Transverse colon (tissue), 4 donors: ENCODE measurements around the gene ZSCAN5A. TPM values are rescaled to one million over a fixed set of nuclear protein-coding genes. Genes with fewer than 3 reads are reported as not detected.
"Not testable (repeated sequence)": the region's sequence is repeated elsewhere in the genome, so short reads cannot be mapped to it uniquely, and the experiment has no call there.

Experiments
- DNase-seq: peaks from one replicate; pipeline ENCODE4 v3.0.0-alpha.2; 2019
- H3K27ac ChIP-seq, 4 donors: fragments of 200-600 bp; sonication (generic); 2 replicates each; pipeline ENCODE4 v1.5.1; 2016 to 2018; ENCODE audit warnings: inconsistent platforms in 4 of 4
- H3K27me3 ChIP-seq: fragments of 200-600 bp; sonication (generic); 2 replicates; pipeline ENCODE4 v1.5.1; 2017; ENCODE audit warnings: inconsistent platforms
- H3K36me3 ChIP-seq, 4 donors: fragments of 200-600 bp; sonication (generic); 2 replicates each; pipeline ENCODE4 v1.5.1; 2017 to 2019; ENCODE audit warnings: inconsistent platforms in 4 of 4
- H3K4me1 ChIP-seq, 4 donors: fragments of 200-600 bp; sonication (generic); 2 replicates each; pipeline ENCODE4 v1.5.1; 2017 to 2020; ENCODE audit warnings: inconsistent platforms in 4 of 4
- H3K4me3 ChIP-seq, 4 donors: fragments of 200-600 bp; sonication (generic); 1 replicate in 1 of 4; 2 replicates in 3 of 4; pipeline versions ENCODE4 v1.5.1 to v1.6.1; 2017 to 2019; ENCODE audit warnings: inconsistent platforms in 4 of 4
- H3K9me3 ChIP-seq, 2 donors: fragments of 200-600 bp; sonication (generic); 2 replicates each; pipeline ENCODE4 v1.5.1; 2017 to 2019; ENCODE audit warnings: inconsistent platforms in 2 of 2
- CTCF ChIP-seq, 5 experiments: fragments of 200-600 bp in 3 of 5; fragments of 450-650 bp in 2 of 5; sonication (generic) in 3 of 5; IDR thresholded peaks; 1 replicate in 2 of 5; 2 replicates in 3 of 5; pipeline ENCODE4 v1.5.1; 2016 to 2017; ENCODE audit warnings: antibody characterized with exemption in 5 of 5, inconsistent platforms in 3 of 5, mild to moderate bottlenecking in 2 of 5, moderate library complexity in 1 of 5
- EP300 ChIP-seq: sonication (generic); formaldehyde crosslinking; IDR thresholded peaks from one replicate; pipeline ENCODE4 v1.6.1; 2017; ENCODE audit warnings: antibody characterized with exemption, low read depth
- POLR2A ChIP-seq: fragments of 450-650 bp; IDR thresholded peaks from one replicate; pipeline ENCODE4 v1.6.1; 2016; ENCODE audit warnings: antibody characterized with exemption, mild to moderate bottlenecking, moderate library complexity
- POLR2AphosphoS5 ChIP-seq, 3 donors: sonication (generic); formaldehyde crosslinking; IDR thresholded peaks; one replicate each; pipeline ENCODE4 v1.6.1; 2016; ENCODE audit warnings: antibody characterized with exemption in 3 of 3
- WGBS, 2 donors: methylation state at CpG; one replicate each; pipeline ENCODE4 v1.1.5; 2018; ENCODE audit warnings: low coverage in 1 of 2; 5-methylcytosine and 5-hydroxymethylcytosine counted together
- in situ Hi-C, 4 donors: fragments of 200-750 bp; cut with MboI; loops; one replicate each; pipeline versions ENCODE4 v1.15.0 to v1.15.1; 2017; ENCODE audit warnings: low sequenced_read_pairs in 3 of 4, low pct_ligation_motif_present in 1 of 4, low pct_unique_long_range_greater_than_20kb in 1 of 4
- intact Hi-C: fragments of 100-400 bp; cut with DNase I; formaldehyde crosslinking; loops from one replicate; pipeline ENCODE4 v1.15.1; 2023; ENCODE audit warnings: low total_unique reads
- total RNA-seq, 4 donors: library from RNA; depleted of rRNA; stranded (reverse); fragments of >200 nt; gene quantifications; one replicate each; pipeline ENCODE4 v1.1.0, GENCODE V29; 2016

Gene ZSCAN5A
- total RNA-seq, 4 donors from 2014 or later = 8.2 to 15.2 (median 12.6) TPM

GRCh38 chr19:56341948-56342347, 27.3 kb upstream of the ZSCAN5A start:
- Histone ChIP-seq H3K9me3 (peaks cover 0 to 4% of the 10 kb centered on the region in 2 donors), H3K36me3 (no peaks in the 10 kb centered on the region), H3K4me1 (no peaks in the 10 kb centered on the region), H3K27ac (no peak overlapping the region), H3K27me3 (no peaks in the 10 kb centered on the region), H3K4me3 (no peak overlapping the region)
- in situ Hi-C loops = loop anchor here in 3 of 4 donors (10.0 to 25.0 kb wide), 4 partner anchors 87 to 280 kb away; no protein-coding TSS in a partner anchor
- DNase-seq = no peak
- TF ChIP-seq POLR2A = no peak
- TF ChIP-seq CTCF (IDR thresholded peaks at IDR 0.05) = no peak
- no peak for TF ChIP-seq POLR2AphosphoS5 (IDR thresholded peaks at IDR 0.05)
- TF ChIP-seq EP300 = no peak
- intact Hi-C loops = loop anchor here (10.0 kb wide), 1 partner anchor 267 kb away; no protein-coding TSS in a partner anchor

GRCh38 chr19:56339031-56339430, 24.4 kb upstream of the ZSCAN5A start:
- intact Hi-C loops, H3K4me3 ChIP-seq, DNase-seq, H3K36me3 ChIP-seq, H3K27me3 ChIP-seq, H3K4me1 ChIP-seq, H3K9me3 ChIP-seq, H3K27ac ChIP-seq: not testable (repeated sequence)
- WGBS, 2 donors = 93 to 97% methylated on average over 5 to 8 of the region's 10 CpGs
- in situ Hi-C loops = loop anchor here in 1 of 4 donors (25.0 kb wide), 1 partner anchor 277 kb away; no protein-coding TSS in a partner anchor

DNA sequence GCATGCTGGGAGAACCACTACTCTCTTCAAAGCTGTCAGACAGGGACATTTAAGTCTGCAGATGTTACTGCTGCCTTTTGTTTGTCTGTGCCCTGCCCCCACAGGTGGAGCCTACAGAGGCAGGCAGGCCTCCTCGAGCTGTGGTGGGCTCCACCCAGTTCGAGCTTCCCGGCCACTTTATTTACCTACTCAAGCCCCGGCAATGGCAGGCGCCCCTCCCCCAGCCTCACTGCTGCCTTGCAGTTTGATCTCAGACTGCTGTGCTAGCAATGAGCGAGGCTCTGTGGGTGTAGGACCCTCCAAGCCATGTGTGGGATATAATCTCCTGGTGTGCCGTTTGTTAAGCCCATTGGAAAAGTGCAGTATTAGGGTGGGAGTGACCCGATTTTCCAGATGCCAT, 22.4 kb upstream of the ZSCAN5A start:
- H3K9me3 ChIP-seq = peaks cover 0 to 13% of the 10 kb centered on the region in 2 donors
- intact Hi-C loops, H3K4me3 ChIP-seq, H3K4me1 ChIP-seq, H3K36me3 ChIP-seq, DNase-seq, H3K27ac ChIP-seq, H3K27me3 ChIP-seq: not testable (repeated sequence)
- in situ Hi-C loops = loop anchor here in 1 of 4 donors (25.0 kb wide), 1 partner anchor 275 kb away; no protein-coding TSS in a partner anchor
- WGBS, 2 donors = 68% methylated on average over 8 of the region's 8 CpGs; no CpG with 5 or more reads in 1 of the 2 donors

DNA sequence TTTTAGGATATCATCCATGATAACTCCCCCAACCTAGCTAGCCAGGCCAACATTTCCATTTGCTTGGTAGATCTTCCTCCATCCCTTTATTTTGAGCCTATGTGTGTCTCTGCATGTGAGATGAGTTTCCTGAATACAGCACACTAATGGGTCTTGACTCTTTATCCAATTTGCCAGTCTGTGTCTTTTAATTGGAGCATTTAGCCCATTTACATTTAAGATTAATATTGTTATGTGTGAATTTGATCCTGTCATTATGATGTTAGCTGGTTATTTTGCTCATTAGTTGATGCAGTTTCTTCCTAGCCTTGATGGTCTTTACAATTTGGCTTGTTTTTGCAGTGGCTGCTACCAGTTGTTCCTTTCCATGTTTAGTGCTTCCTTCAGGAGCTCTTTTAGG, 20.7 kb upstream of the ZSCAN5A start:
- H3K9me3 ChIP-seq, DNase-seq, H3K4me1 ChIP-seq, H3K4me3 ChIP-seq, H3K27ac ChIP-seq, H3K27me3 ChIP-seq, H3K36me3 ChIP-seq, intact Hi-C loops: not testable (repeated sequence)
- in situ Hi-C loops = loop anchor here in 1 of 4 donors (25.0 kb wide), 1 partner anchor 273 kb away; no protein-coding TSS in a partner anchor

DNA sequence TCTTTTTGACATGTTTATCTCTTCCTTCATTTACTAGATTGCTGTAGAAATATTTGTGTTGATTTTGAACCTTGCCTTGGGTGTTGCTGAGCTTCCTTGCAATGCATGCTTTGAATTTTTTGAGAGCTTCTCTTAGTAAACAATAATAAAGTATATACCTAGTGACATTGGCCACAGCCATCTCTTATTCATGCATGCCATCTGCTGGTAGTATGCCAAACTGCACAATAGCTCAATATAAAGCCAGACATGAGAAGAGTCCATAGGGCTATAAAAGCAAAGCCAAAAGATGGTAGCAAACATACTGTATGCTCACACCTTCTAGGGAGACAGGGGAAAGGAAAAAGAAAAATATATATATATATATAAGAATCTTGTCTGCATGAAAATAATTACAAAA, 18.9 kb upstream of the ZSCAN5A start:
- H3K27ac ChIP-seq = no peak overlapping the region
- peak; percentile 54 for DNase-seq
- H3K4me3 ChIP-seq = no peak overlapping the region
- intact Hi-C loops = no loop called here
- TF ChIP-seq POLR2A = no peak
- TF ChIP-seq POLR2AphosphoS5 (IDR thresholded peaks at IDR 0.05) = no peak
- TF ChIP-seq CTCF (IDR thresholded peaks at IDR 0.05) = peak; percentile 49 to 73 (median 65)
- no peak for TF ChIP-seq EP300
- H3K27me3 ChIP-seq = no peaks in the 10 kb centered on the region
- no peaks in the 10 kb centered on the region for H3K36me3 ChIP-seq
- peaks cover 0 to 9% of the 10 kb centered on the region in 2 donors for H3K9me3 ChIP-seq
- H3K4me1 ChIP-seq = peaks cover 0 to 3% (median 0%) of the 10 kb centered on the region in 4 donors
- in situ Hi-C loops = loop anchor here in 1 of 4 donors (25.0 kb wide), 1 partner anchor 271 kb away; no protein-coding TSS in a partner anchor

GRCh38 chr19:56332695-56333094, 18.1 kb upstream of the ZSCAN5A start:
- Histone ChIP-seq H3K27ac (no peak overlapping the region), H3K4me3 (no peak overlapping the region), H3K4me1 (peaks cover 0 to 3% (median 0%) of the 10 kb centered on the region in 4 donors), H3K27me3 (no peaks in the 10 kb centered on the region), H3K9me3 (peaks cover 0 to 9% of the 10 kb centered on the region in 2 donors), H3K36me3 (no peaks in the 10 kb centered on the region)
- TF ChIP-seq POLR2AphosphoS5 (IDR thresholded peaks at IDR 0.05) (no peak), CTCF (IDR thresholded peaks at IDR 0.05) (no peak), POLR2A (no peak), EP300 (no peak)
- DNase-seq = no peak
- intact Hi-C loops = no loop called here
- in situ Hi-C loops = loop anchor here in 1 of 4 donors (25.0 kb wide), 1 partner anchor 270 kb away; no protein-coding TSS in a partner anchor
